Panc1 (cell line): ENCODE results near the gene MPI.

ENCODE experiments used
- CTCF ChIP-seq: fragments of 450-650 bp; IDR thresholded peaks from 2 replicates; pipeline ENCODE4 v1.5.1; 2017; ENCODE audit warnings: mild to moderate bottlenecking
- POLR2AphosphoS5 ChIP-seq: IDR thresholded peaks from 2 replicates; pipeline ENCODE4 v1.6.1; 2012; ENCODE audit warnings: mild to moderate bottlenecking, low read depth, low read length, moderate library complexity

GRCh38 chr15:74851960-74852359 lies 37.9 kb upstream of the MPI start:
- TF ChIP-seq POLR2AphosphoS5 (no peak), CTCF (no peak)
